GM18519 (cell line): Measurements from ENCODE around the gene ALDH1A1.

Source experiments
- ATAC-seq: cut with Tn5 transposase; IDR thresholded peaks from one replicate; pipeline ENCODE4 v1.9.1; 2021; ENCODE audit warnings: mild to moderate bottlenecking, moderate library complexity; ENCODE audit not compliant: unreplicated experiment, low FRiP score

Gene ALDH1A1

DNA sequence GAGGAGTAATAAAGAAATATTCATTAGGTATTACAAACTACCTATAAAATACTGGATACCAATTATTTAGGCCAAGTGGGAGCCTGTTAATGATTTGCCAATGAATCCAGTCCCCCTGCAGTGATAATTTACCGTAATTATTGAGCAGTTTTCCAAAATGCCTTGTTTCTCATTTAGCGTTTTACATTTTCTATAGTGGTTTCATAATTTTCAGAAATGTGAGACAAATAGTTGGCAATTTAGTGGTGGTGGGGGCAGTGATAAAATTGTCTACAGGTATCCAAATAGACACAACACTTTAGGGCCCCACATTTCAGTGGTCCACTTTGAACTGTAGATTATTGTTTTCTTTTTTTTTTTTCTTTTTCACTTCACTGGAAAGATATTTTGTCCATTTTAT lies 27.3 kb upstream of the ALDH1A1 start:
- no peak for ATAC-seq

DNA sequence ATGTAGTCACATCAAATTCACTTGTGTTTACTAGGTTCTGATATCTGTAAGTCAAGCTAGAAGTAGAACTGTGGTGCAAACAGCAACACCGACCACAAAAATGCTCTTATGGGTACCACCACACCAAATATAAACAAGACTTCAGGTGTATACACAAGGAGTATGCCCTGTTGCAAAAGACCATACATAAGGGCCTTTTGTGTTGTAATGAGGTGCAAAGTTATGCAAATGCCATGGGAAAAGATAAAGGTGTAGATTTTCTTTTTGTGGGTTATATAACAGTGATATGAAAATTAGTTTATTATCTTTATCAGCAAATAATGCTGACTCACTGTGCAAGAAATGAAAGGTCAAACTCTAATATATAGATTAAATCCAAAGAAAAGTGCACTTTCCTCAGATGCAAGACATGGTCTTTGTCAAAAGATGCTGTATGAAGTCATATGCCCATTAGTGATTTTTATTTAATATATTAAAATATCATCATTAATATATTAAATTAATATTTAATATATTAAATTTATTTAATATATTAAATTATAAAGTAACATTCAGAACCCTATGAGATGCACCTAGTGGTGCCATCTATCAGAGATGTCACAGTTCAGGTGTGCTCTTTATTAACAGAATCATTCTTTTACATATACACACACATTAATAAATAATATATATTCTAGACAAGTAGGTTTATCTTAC lies 26.7 kb upstream of the ALDH1A1 start:
- no peak for ATAC-seq

DNA sequence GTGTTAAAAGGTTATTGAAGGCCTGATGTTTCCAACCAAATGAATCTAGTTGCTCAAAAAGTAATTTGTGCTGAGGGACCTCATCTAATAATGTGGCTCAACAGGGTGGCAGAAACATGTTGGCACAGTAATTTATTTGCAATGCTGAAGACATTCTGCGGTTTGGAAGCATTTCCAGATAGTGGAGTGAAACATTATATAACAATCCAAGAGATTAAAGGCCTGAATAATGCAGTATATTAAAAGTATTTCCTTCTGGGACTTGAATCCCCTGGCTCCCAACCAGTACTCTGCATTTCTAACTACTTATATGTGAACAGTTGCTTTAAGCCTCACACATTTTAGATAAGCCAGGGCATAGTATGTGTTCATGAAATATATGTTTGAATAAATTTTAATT lies 25.9 kb upstream of the ALDH1A1 start:
- no peak for ATAC-seq

DNA sequence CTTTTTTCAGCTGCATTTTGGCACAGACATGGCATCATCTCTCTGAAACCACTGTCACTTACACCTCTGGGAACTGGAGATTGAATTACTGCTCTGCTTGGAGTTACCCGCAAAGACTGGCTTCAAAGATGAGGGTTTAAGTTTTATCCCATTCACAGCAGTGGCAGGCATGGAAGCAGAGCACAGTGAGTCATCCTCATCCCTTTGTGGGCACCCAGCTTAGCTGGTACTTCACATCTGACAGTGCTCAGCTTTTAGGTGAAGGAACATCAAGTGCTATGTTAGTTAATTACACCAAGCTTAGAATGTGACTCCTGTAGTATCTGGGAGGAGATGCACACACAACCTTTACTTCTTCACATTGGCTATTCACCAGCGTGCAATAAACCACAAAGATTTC lies 24.8 kb upstream of the ALDH1A1 start:
- no peak for ATAC-seq

DNA sequence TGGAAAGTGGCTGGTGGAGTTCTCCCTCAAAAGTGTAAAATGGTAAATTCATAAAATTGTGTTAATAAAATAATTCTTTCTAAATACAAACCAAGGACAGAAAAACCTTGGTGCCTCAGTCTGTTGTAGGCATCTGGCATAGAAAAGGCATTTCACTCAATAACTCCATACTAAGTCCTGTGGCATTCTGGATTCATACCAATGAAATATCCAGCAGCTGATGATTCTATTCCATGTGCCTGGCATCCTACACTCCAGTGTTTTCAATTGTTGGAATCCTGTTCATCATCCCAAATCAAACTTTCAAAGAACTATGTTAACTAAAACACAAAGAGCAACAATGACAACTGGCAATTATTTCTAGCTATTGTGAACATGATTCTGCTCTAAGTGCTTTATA lies 21.6 kb upstream of the ALDH1A1 start:
- no peak for ATAC-seq

DNA sequence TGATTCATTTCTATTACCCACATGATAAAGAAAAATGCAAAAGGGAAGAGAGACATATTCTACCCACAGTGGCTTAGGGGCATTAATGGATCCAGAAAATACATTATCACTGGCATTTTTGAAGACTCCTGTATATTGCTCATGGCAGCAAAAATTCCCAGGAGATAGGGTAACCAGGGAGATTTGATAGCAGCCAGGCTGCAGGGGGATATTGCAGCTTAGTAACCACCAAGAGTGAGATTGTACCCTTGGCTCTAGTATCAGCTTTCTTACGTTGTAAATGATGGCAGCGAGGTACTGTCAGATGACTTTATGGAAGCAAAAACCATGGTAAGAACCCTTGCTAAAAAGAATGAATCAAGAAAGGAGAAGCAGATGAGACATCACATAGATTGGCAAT lies 19.8 kb upstream of the ALDH1A1 start:
- ATAC-seq, result no peak

DNA sequence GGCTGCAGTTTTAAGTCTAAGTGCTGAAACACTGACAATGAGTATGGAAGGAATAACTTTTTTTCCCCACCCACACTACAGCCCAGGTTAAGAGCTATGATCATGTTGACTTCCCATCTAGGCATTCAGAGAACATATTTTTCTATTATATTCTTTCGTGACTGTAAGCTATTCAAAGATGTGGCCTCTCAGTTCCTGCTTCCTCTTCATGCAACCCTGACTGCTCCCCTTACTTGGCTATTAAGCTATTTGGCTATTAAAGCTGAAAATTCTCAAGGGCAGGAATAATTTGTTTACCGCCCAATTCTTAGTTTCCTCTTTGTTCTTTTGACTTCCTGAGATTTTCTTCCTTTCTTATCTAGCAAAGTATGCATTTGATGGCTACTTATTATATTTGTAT lies 18.6 kb upstream of the ALDH1A1 start:
- ATAC-seq, result no peak

DNA sequence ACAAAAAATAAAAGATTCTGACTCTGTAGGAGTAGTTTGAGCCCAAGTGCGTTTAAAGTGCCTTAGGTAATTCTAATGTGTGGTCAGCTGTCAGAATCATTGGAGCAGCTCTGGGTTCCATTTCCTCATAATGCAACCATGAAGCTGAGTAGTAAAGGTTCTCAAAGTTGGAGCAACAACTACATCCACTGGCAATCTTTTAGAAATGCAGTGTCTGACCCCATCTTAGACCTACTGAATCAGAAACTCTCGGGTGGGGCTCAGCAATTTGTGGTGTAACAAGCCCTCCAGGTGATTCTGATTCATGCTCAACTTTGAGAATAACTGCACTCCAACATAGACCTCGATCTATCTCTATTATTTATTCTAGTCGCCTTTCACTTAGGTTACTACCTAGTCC lies 7.6 kb upstream of the ALDH1A1 start:
- ATAC-seq, result no peak

DNA sequence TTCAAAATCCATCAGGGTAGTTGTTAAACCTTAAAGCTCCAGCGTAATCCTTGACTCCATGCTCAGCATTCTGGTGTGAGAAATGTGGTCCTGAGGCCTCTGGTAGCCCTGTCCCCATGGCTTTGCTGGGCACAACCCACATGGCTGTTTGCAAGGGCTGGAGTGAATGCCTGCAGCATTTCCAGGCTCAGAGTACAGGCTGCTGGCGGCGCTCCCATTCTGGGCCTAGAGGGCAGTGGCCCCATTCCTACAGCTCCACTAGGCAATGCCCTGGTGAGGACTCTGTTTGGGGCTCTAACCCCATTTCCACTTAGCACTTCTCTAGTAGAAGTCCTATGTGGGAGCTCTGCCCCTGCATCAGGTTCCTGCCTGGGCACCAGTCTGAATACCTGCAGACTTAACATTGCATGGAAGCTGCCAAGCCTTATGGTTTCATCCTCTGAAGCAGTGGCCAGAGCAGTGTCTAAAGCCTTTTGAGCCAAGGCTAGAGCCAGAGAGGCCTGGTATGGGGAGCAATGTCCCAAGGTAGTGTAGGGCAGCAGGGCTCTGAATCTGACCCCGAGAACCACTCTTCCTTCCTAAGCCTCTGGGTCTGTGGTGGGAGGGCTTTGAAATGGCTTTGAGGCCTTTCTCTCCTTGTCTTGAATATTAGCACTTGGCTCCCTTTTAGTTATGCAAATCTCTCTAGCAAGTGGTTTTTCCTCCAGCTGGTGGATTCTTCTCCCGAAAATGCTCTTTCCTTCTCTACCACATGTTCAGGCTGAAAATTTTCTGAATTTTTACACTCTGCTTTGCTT lies 5.8 kb upstream of the ALDH1A1 start:
- no peak for ATAC-seq

DNA sequence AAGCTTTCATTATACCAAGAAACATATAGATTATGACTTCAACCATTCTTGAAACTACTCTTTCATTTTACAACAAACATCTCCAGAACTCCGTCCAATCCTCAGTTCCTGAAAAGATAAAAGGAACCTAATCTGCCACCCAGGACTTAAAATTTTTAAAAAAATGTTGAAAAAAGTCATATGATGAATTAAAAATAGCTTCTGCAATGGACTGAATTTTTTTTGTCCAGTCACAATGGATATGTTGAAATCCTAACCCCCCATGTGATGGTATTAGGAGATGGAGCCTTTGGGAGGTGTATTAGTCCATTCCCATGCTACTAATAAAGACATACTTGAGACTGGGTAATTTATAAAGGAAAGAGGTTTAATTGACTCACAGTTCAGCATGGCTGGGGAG lies 2.7 kb upstream of the ALDH1A1 start:
- no peak for ATAC-seq

DNA sequence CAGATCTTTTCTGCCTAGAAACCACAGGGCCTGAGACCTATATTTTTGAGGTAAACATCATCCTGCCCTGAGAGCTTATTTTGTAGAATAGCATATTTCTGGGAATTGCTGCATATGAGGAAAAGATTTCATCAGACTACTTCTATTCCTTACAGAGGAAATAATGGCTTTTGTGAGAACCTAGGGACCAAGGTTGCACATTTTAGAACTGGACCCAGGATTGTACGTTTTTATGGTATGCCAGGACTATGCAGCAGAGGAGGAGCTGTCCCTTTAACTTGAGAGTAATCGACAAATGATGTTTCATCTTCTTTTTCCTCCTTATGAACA lies 2.2 kb upstream of the ALDH1A1 start:
- ATAC-seq, result no peak

DNA sequence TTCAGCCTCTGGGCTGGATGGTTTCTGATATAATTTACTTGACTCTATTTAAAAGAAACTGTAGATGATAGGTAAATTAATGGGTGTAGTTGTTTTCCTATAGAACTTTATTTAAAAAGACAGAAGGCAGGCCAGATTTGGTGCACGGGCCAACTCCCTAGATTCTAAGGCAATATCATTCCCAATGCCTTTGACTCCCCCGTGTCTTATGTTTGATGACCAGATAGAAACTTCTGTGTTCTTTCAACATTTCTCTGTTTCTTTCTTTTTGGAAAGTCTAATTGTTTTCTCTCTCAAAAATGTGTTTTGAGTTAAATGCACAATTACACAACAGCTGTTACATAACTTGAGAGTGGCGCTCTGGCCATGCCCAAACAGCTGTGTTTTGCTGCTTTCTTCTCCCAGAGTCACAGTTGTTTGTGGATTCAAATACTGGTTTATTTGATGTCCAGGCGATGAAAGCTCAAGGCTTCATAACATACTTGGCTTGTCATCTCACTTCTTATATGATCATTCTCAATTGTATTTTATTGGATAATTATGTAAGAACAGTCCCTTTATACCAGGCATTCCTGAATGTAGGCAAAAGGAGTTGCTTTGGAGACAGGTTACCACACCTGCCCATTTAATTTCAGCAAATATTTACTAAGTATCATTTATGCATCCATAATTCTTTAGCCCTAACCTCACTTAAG lies 1.7 kb upstream of the ALDH1A1 start:
- ATAC-seq, result no peak

DNA sequence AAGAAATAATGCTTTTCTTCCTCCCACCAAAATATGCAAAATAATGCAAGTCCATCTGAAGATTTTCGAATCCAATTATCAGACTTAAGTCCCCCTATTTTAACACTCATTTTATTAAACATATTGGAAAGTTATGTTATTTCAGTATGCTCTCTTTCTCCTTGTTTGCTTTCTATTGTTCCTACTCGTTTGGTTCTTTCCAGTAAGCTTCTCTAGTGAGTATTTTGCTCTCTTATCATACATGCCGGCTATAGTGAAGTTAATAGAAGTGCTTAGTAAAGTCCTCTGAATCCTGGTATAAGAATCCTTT lies 517 bp downstream of the ALDH1A1 start:
- ATAC-seq, result no peak

DNA sequence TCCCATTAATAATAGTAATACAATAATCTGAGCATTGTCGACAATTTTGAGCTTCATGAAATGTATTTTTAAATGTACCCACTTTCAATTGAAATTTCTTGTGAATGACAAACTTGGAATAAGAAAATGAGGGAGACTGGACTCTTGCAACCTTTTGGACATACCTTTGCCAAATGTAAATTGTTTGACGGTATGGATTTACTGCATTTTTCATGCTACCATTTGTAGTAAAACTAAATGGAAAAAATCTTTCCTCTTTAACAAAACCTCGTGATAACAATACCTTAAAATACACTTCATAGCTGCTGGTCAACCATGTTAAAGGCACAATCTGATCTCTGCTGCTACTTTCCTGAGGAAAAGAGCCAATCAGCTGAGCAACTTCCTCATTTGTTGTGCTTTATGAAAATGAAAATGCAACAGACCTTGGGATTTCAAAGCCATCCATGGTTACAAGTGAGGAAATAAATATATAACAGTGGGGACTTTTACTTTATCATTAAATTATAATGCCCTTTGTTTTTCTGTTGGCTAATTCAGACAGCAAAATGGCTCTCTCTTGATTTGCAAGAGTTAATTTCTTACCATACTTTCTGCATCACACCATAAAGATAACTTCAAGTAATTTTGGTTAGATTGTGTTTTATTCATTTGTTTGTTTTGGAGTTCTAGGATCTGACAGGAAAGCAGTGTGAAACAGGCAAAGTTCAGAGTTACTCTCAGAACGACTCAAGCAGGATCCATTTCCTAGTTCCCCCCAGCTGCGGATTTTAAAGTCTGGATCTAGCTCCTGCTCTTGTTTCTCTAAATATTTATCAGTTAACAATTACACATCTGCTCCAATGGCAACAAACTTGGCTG lies 1.1 kb downstream of the ALDH1A1 start:
- no peak for ATAC-seq

DNA sequence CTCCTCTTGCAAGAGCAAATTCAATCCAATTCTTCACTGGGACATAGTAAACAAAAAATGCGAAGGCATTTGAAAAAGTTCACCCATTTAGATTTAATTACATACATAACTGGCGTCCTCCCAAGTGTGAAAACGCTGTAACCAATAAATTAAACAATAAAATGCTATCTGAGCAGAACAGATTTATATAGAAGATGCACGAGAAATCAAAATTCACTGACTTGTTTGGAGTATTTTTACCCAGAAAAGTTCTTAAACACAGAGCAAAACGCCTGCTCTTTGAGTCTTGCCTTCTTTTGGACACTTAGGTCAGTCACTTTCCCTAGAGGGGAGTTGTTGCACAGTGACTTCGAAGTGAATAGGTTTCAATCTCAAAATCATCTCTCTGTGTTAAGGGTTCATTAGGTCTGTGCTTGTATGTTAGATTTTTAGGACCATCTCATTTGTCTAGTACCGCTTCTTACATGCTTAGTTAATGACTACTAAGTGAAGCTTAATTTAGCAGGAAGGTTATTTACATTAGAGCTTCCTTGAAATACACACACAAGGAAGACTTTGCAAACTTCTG lies 1.9 kb downstream of the ALDH1A1 start:
- ATAC-seq, result no peak

DNA sequence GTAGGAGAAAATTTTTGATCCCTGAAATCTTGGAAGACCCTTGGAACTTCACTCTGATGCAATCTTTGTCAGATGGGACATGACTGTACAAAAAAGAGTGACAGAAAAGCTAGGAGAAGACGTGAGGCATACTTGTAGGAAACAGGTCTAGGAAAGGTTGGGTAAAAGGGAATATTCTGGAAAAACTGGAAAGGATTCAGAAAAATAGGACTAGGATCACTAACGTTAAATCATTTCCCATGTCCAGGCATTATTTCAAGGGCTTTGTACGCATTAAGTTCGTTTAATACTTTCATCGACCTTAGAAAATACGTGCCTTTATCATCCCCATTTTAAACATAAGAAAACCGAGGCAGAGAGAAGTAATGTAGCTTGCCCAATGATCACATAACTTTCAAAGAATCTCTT lies 2.9 kb downstream of the ALDH1A1 start:
- no peak for ATAC-seq

DNA sequence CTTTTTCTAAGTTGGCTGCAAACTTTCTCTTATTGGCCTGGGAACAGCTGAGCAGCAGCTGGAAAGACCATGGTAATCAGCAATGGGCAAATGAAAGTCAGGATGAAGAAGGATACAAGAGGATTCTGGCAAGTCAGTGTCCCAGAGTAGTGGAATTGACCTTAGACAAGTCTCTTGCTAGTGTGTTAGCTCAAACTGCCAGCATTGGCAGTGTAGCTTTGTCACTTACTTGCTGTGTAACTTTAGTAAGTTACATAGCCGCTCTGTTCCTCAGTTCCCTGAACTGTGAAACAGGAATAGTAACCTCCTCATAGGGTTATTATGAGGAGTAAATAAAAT lies 3.6 kb downstream of the ALDH1A1 start:
- no peak for ATAC-seq

DNA sequence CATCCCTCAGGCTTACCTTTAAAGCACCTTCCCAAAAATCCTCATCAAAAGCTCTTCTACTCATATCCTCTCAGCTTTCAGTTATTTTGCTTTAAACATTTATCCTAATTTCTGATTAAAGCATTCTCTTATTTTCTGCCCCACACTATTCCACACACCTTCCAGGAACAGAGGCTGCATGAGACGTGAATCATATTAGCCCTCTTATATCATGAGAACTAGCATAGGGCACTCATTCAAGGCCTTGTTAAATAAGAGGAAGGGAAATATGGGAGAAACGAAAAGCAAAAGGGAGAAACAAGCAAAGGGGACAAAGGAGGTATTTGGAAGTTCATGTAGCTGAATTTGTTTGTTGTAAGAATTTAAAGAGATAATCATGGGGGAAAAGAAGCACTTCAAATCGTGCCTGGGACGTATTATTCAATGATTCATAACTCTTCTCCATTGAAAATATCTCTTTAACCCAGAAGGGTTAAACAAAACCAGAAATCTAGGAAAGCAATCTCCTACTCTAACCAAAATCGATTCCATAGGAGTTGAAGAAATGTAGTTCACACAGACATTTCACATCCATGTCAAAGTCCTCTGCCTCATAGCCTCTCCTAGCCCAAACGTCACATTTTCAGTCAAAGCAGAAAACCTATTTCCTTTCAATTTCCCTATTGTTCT lies 4.1 kb downstream of the ALDH1A1 start:
- no peak for ATAC-seq

DNA sequence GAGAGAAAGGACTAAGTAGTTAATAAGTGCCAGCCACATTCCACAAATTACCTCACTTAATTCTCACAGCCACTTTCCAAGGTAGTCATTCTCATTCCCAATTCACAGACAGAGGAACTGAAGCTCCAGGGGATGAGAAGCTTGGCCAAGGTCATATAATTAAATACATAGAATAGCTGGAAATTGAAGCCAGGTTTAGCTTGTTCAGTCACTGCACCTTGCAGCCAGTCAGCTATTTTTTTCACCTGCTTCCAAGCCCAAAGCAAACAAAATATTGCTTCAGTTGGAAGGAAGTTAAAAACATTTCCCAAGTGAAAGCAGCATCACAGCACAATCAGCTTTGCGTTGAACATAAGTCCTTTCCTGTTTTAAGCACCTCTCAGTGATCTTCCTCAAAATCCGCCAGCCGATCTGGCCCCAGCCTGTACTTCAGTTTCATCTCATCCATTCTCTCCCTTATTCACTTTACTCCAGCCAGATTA lies 4.8 kb downstream of the ALDH1A1 start:
- ATAC-seq, result no peak

DNA sequence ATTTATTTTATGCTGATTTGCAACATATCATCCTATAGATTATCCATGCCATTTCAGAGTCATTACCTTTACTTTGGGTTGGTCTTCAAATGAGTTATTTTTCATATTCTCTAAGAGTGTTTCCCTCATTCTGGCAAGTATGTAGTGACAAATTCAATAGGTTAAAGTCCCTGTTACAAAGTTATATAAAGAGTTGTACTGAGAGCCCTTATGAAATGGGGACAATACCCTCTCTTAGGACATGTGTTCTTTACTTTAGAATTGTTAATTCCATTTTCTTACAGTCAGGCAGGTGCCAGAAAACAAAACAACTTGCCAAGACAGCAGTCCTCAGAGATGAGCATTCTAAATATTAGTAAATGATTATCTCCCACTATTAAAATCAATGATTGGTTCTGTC lies 6.0 kb downstream of the ALDH1A1 start:
- ATAC-seq, result no peak
